ENCODE measurements around the gene MCC. TPM values are rescaled to one million over a fixed set of nuclear protein-coding genes. Genes with fewer than 3 reads are reported as not detected.

Gene MCC
- total RNA-seq, 1 donor from 2014 or later: 29.4 TPM

DNA sequence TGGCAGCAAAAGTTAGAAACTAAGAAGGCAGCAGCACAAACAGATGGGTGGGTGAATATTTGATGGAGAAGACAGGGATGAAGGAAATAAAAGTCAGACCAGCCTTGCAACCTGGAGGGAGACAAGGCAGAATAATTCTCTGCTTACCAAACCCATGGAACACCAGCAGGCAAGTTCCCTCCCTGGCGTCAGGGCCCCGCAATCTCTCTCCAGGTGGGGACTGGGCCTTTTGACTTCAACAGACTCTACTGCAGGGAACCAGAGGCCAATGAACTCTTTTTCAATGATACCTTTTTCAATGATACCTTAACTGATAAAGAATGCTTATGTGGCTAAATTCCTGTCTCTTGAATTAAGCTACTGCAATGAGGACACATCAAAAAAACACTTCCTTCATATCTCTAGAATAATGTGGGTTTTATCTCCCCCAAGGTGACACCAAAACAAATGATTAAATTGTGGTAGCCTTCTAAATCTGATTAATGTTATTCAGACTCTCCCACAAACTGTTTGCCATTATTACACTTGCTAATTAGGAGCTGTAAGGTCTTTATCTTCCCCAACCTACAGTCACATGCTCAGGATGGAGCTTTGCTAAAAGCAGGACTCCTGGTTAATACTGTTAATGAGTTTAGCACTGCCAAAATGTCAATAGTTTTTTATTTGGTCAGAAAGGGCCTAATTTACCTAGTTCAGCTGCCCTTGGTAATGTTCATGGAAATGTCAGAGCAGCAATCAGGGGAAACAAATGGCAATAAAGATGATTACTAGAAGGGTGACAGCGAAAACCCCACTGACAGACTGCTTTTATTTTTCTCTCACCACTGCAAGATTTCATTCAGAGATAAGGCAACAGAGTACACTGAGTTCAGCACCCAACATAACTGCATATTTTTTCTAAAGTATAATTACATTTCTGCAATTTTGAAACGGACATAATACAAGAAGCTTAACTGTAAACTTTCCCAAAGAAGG is 218.9 kb downstream of the MCC start:
- intact Hi-C loops (cut with DNase I): no loop called here
- ATAC-seq (ENCODE audit: poor library complexity) (no peak), DNase-seq (no peak)

- intact Hi-C loops (cut with DNase I): no loop called here
These were observed 220.0 kb downstream of the MCC start for GRCh38 chr5:113268232-113268631.

DNA sequence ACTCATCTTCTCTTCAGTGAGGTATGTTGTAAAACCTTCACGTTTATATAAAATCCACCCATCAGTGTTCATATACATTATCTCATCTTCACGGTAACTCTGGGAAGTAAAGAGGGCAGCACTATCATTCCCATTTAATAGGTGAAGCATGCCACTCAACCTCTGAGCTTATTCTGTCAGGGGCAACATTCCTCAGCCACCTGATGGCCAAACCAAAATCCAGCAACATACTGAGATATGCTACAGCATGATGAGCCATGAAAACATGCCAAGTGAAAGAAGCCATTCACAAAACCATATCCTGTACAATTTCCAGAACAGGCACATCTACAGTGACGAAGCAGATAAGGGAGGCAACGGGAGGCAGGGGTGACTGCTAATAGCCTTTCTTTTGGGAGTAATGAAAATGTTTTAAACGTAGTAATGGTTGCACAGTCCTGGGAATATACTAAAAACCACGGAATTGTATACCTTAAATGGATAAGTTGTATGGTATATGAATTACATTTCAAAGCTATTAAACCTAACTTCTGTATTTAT is 220.8 kb downstream of the MCC start:
- ATAC-seq (ENCODE audit: poor library complexity) (peak; percentile 21), DNase-seq (no peak)
- intact Hi-C loops (cut with DNase I): no loop called here

More at GRCh38 chr5:113268232-113268631, 220.0 kb downstream of the MCC start:
- DNase-seq (no peak), ATAC-seq (ENCODE audit: poor library complexity) (no peak)

DNA sequence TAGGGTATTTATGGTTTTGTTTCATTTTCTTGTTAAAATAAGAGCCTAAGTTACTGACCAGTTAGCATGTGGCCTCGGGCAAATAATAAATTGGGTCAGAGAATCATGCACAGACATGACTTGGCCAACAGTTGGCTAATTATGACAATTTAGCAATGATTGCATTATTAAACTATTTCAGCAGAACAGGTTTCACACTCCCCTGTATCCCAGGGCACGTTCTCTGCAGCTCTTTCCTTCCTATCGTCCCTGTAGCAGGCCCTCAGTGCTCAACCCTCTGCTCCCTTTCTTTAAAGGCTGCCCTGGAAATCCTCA is 221.4 kb downstream of the MCC start:
- ATAC-seq (ENCODE audit: poor library complexity) (peak; percentile 39), DNase-seq (no peak)
- intact Hi-C loops (cut with DNase I): no loop called here

GRCh38 chr5:113266227-113266912 is 221.9 kb downstream of the MCC start:
- DNase-seq: no peak
- intact Hi-C loops (cut with DNase I): no loop called here
- no peak for ATAC-seq (ENCODE audit: poor library complexity)

DNA sequence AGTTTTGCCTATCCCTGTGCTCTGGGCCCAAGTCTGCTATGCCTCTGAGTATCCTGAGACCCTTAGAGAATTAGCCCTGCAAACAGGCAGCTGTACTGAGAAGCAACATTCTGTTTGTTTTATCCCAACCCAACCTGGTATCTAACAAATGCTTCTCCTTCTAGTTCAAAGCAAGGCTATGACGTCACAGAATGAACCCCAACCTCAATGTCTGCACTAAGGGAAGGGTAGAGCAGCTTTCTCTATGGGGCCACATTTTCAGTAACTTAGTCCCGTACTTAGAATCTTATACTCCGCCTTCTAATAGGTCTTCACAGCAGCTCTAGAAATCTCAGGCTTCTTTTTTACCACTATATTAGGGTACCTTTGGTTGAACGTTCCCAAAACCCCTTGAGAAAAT is 223.1 kb downstream of the MCC start:
- intact Hi-C loops (cut with DNase I): no loop called here
- DNase-seq (no peak), ATAC-seq (ENCODE audit: poor library complexity) (no peak)

DNA sequence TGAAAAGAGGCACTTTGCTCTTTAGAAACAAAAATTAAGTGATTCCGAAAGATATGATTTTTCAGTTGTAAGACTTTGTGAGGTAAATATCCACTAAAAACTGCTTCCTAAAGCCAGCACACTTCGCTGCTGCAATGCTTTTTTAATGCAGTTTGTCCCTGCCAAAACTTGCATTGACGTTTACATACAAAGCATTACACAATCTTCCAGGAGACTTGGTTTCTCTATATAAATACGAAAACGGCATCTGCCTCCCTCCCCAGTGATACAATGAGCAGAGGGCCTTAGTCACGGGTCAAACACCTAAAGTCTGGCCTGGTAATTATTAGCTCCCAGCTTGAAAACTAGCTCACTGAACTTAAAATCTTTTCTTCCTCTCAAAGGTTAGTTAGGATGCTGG is 224.2 kb downstream of the MCC start:
- ATAC-seq (ENCODE audit: poor library complexity): no peak
- intact Hi-C loops (cut with DNase I): no loop called here
- DNase-seq: no peak

- ATAC-seq (ENCODE audit: poor library complexity) (no peak), DNase-seq (no peak)
- intact Hi-C loops (cut with DNase I): no loop called here
These were observed 224.7 kb downstream of the MCC start for GRCh38 chr5:113263545-113263944.

- no peak for DNase-seq
- intact Hi-C loops (cut with DNase I): no loop called here
- no peak for ATAC-seq (ENCODE audit: poor library complexity)
These were observed 225.6 kb downstream of the MCC start for GRCh38 chr5:113262674-113263073.

GRCh38 chr5:113259034-113259433 is 229.2 kb downstream of the MCC start:
- intact Hi-C loops (cut with DNase I): loop anchor here (5.0 kb wide), 1 partner anchor 42 kb away; no protein-coding TSS in a partner anchor
- DNase-seq (no peak), ATAC-seq (ENCODE audit: poor library complexity) (no peak)

- ATAC-seq (ENCODE audit: poor library complexity): no peak
- no peak for DNase-seq
- intact Hi-C loops (cut with DNase I): loop anchor here (5.0 kb wide), 1 partner anchor 40 kb away; no protein-coding TSS in a partner anchor
These were observed 230.7 kb downstream of the MCC start for GRCh38 chr5:113257545-113257944.

DNA sequence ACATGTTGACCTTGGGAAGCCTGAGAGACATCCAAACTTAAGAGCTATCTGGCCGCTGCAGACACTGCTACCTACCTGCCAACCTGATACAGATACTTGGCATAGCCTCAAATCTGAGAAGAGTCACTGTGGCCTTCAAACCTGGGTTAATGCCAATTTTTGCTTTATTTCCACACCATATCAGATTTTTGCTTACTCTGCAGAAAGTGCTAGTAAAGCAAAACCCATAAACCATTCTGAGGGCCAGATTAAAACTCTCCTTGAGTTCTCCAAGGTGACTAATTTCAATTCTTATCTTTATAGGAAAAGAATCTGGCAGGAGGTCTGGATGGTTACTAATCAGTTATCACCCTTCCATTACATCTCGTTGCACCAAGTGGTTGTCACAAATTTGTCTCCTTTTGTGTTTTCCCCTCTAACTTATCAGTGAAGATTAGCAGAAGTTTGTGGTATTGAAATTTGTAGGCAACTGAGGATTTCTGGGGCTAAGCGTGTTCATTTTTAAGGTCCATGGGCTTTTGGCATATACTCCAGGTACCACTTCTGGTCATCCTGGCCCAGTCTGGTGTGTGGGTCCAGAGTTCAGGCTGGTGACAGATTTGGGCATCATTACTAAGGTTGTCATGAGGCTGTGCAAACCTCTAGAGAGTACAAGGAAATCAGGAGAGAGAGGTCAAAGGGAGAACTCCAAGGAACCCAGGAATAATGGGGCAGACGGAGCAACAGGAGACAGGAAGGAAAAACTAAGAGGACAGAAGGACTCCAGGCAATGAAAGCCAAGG is 231.4 kb downstream of the MCC start:
- ATAC-seq (ENCODE audit: poor library complexity) (peak; percentile 83), DNase-seq (no peak)
- intact Hi-C loops (cut with DNase I): loop anchor here (5.0 kb wide), 1 partner anchor 40 kb away; no protein-coding TSS in a partner anchor

DNA sequence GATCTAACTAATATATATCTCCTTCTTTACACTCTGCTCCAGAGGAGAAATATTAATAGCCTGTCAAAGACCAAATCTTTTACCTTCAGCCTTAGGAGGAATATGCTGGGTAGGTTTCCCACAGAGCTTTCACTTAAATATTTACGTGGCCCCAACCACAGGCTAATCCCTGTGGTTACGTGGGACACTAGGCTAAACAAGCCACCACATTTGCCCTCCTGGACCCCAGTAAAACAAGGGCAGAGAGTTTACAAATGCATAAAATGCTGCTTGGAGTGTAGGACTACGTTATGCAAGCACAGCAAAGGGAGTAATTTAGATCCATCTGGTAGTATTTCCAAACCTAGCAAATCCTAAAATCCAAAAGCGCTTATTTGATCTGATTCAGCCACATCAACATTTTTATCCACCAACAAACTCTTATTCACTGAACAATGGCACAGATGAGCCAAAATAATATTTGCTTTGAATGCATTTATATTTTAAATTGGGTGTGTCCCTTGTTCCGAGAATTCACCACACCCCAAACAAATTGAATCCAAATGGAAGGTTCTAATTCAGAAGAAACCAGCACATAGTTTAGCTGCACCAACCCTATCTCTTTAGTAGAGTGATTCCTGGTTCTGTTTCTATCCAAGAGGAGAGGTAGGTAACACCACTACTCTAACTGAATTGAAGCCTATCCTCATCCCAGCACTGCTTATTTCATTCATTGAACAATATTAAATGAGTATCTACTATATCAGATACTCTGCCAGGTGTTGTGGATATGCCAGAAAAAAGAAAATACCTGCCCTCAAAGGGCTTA is 232.5 kb downstream of the MCC start:
- ATAC-seq (ENCODE audit: poor library complexity) (no peak), DNase-seq (no peak)
- intact Hi-C loops (cut with DNase I): loop anchor here (5.0 kb wide), 1 partner anchor 38 kb away; no protein-coding TSS in a partner anchor

- DNase-seq (no peak), ATAC-seq (ENCODE audit: poor library complexity) (no peak)
- intact Hi-C loops (cut with DNase I): loop anchor here (5.0 kb wide), 1 partner anchor 38 kb away; no protein-coding TSS in a partner anchor
These were observed 233.1 kb downstream of the MCC start for GRCh38 chr5:113255105-113255504.

GRCh38 chr5:113253037-113253436 is 235.2 kb downstream of the MCC start:
- intact Hi-C loops (cut with DNase I): no loop called here
- no peak for DNase-seq
- no peak for ATAC-seq (ENCODE audit: poor library complexity)

DNA sequence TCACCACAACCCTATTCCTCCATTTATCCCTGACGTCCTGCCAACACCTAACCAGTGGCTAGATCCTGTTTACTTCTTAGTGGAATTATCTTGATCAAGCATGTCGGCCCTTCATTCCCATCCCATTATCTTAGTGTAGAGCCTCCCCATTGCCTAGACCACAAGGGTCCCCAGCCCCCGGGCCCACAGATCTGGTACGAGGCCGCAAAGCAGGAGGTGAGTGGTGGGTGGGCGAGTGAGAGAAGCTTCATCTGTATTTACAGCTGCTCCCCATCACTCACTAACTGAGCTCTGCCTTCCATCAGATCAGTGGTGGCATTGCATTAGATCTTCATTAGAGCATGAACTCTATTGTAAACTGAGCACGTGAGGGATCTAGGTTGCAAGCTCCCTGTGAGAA is 236.2 kb downstream of the MCC start:
- intact Hi-C loops (cut with DNase I): no loop called here
- DNase-seq (no peak), ATAC-seq (ENCODE audit: poor library complexity) (no peak)

DNA sequence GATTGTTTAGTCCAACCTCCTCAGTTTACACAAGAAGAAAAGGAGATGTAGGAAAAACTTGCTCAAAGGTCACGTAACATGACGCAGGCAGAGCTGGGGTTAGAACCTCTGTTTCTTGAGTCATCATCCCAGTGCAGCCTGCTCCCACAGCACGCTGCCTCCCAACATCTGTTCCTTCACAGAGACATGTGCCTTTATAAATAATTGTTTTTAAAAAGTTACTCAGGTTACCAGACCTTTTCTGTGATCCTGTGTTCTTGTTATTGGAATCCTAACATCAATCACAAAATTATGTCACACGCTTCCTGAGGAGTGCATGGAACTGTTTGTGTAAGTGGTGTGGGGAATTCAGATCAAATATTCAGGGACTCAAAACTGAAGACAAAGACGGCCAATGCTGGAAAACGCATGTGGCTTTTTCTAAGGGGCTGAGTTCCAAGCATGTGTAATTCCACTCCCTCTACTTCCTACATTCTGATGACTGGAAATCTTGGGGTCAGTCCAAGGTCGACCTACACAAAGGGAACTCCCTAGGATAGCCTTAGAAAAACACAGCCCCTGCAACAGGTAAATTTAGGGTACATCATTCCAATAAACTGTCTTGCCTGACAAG is 237.8 kb downstream of the MCC start:
- intact Hi-C loops (cut with DNase I): no loop called here
- peak; percentile 61 for DNase-seq

GRCh38 chr5:113249206-113249605 is 239.0 kb downstream of the MCC start:
- ATAC-seq (ENCODE audit: poor library complexity) (no peak), DNase-seq (no peak)
- intact Hi-C loops (cut with DNase I): no loop called here

More for the DNA sequence above, 237.8 kb downstream of the MCC start:
- peak; percentile 60 for ATAC-seq (ENCODE audit: poor library complexity)

Measured in Right ventricle myocardium superior (tissue), 1 donor.